PFSK-1 (cell line): ENCODE measurements around the gene CSPG4.

ENCODE experiments used
- FOXP2 ChIP-seq: optimal IDR thresholded peaks from 2 replicates; pipeline ENCODE3; 2011; ENCODE audit warnings: borderline replicate concordance, control low read depth, inconsistent platforms; ENCODE audit not compliant: insufficient read depth; ENCODE audit errors: extremely low read length, extremely low read depth
- POLR2AphosphoS5 ChIP-seq: IDR thresholded peaks from 2 replicates; pipeline ENCODE4 v1.6.1; 2012; ENCODE audit warnings: low read depth, mild to moderate bottlenecking, control low read depth, low read length, moderate library complexity
- REST ChIP-seq, 2 experiments: IDR thresholded peaks; 2 replicates each; pipeline versions ENCODE4 v1.6.1 to v1.8.0; 2011 to 2012; ENCODE audit warnings: low read depth in 2 of 2, low read length in 2 of 2, control low read depth in 1 of 2, inconsistent platforms in 1 of 2, mild to moderate bottlenecking in 1 of 2, moderate library complexity in 1 of 2; ENCODE audit not compliant: insufficient read depth in 1 of 2
- SIN3A ChIP-seq: IDR thresholded peaks from 2 replicates; pipeline ENCODE4 v1.6.1; 2012; ENCODE audit warnings: mild to moderate bottlenecking, low read length, moderate library complexity, borderline replicate concordance; ENCODE audit not compliant: insufficient read depth
- TAF1 ChIP-seq: IDR thresholded peaks from 2 replicates; pipeline ENCODE4 v1.6.1; 2012; ENCODE audit warnings: low read length, control low read depth, borderline replicate concordance; ENCODE audit not compliant: insufficient read depth

The CSPG4 gene

GRCh38 chr15:75674366-75674765, 38.3 kb downstream of the CSPG4 start:
- TF ChIP-seq TAF1 = no peak

GRCh38 chr15:75673426-75674235, 39.0 kb downstream of the CSPG4 start:
- TF ChIP-seq POLR2AphosphoS5 = no peak
- no peak for TF ChIP-seq TAF1
- no peak for TF ChIP-seq SIN3A
- no peak for TF ChIP-seq FOXP2
- no peak for TF ChIP-seq REST (IDR thresholded peaks at IDR 0.05; ENCODE audit: insufficient read depth in 1 of 2, low read depth in 2 of 2, low read length in 2 of 2)

GRCh38 chr15:75672646-75673425, 39.8 kb downstream of the CSPG4 start:
- TF ChIP-seq FOXP2 (no peak), POLR2AphosphoS5 (no peak), SIN3A (no peak), TAF1 (no peak), REST (IDR thresholded peaks at IDR 0.05; ENCODE audit: insufficient read depth in 1 of 2, low read depth in 2 of 2, low read length in 2 of 2) (no peak)

GRCh38 chr15:75671730-75672602, 40.7 kb downstream of the CSPG4 start:
- TF ChIP-seq FOXP2 = no peak
- TF ChIP-seq REST (IDR thresholded peaks at IDR 0.05; ENCODE audit: insufficient read depth in 1 of 2, low read depth in 2 of 2, low read length in 2 of 2) = no peak

- TF ChIP-seq FOXP2 = no peak
- no peak for TF ChIP-seq TAF1
- TF ChIP-seq REST (IDR thresholded peaks at IDR 0.05; ENCODE audit: insufficient read depth in 1 of 2, low read depth in 2 of 2, low read length in 2 of 2) = no peak
- TF ChIP-seq POLR2AphosphoS5 = no peak
- TF ChIP-seq SIN3A = no peak
Measured at GRCh38 chr15:75669879-75670212, 42.8 kb downstream of the CSPG4 start.
